Measurements from ENCODE around the gene PLB1.

Gene PLB1

DNA sequence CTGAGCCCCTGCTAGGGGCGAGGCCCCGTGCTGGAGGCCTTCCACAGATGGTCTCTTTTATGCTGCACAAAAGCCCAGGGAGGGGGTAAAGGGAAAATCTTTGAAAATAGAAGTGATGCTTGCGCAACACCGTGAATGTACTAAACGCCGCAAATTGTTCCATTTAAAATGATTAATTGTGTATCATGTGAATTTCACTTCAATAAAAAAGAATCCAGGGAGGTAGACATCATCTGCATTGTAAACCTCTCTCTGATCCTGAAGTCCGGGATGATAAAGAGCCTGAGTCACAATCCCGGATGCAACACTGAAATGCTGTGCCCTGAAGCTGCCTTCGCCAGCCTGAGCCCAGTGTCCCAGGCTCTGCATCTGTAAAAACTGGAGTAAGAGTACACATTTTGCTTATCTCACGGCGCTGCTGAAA, 148.1 kb downstream of the PLB1 start:
- DNase-seq (ENCODE audit: low read depth in 2 of 2, low spot score in 1 of 2): no peak

GRCh38 chr2:28644760-28645159, 148.9 kb downstream of the PLB1 start:
- no peak for DNase-seq (ENCODE audit: low read depth in 2 of 2, low spot score in 1 of 2)

DNA sequence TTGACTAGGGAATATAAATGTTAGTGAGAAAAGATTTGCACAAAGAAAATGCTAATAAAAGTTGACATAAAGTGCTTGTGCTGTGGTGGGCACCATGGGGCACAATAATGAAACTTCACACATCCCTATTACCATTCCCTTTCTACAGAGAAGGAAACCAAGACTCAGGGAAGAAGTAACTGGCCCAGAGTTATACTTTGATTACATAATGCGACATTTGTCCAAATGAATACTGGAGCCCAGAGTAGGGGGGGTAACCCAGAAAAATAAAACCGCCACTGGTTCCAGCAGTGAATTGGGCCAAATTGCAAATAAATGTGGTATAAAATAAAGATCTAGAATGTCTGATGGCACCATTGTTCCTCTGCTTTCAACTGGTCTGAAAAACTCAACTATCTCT, 149.7 kb downstream of the PLB1 start:
- DNase-seq (ENCODE audit: low read depth in 2 of 2, low spot score in 1 of 2): no peak

- DNase-seq (ENCODE audit: low read depth in 2 of 2, low spot score in 1 of 2): no peak
Observed at GRCh38 chr2:28647682-28648081, 151.8 kb downstream of the PLB1 start.

DNA sequence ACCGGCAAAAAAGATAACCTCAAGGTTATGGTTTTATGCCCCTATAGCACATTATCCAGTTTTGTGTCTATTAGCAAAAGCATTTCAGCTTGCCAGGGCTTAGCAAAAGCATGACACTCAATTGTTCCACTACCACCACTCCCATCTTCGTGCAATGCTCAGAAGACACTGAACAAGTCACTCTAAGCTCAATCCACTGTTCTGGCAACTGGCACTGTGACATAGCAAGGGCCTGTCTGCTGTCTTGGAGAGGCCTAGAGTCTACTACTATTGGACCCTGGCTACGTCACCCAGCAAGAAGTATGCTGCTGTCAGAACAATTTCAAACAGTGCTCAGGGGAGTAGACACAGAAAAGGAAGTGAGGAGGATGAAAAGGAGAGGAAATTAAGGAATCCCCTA, 152.3 kb downstream of the PLB1 start:
- DNase-seq (ENCODE audit: low read depth in 2 of 2, low spot score in 1 of 2): no peak

- no peak for DNase-seq (ENCODE audit: low read depth in 2 of 2, low spot score in 1 of 2)
Observed at GRCh38 chr2:28648671-28649395, 153.0 kb downstream of the PLB1 start.

GRCh38 chr2:28649481-28650265, 153.8 kb downstream of the PLB1 start:
- no peak for DNase-seq (ENCODE audit: low read depth in 2 of 2, low spot score in 1 of 2)

- DNase-seq (ENCODE audit: low read depth in 2 of 2, low spot score in 1 of 2): no peak
Observed at GRCh38 chr2:28650266-28650584, 154.4 kb downstream of the PLB1 start.

DNA sequence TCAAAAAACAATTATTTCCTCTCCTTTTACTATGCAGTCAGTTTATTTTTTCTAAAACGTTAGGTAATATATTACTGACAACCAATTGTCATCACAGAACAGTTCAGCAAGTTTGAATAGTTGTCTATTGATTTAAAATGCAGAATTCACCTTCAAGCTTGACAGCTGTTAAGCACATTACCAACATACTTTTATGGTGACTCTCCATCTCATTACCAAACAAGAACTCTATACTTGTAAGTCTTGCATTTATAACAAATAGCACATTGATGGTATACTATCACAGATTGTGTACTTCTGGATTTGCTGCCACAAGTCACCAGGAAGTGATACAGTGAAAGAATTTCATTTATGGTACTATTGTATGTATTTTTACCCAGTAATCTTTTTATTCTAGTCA, 156.4 kb downstream of the PLB1 start:
- no peak for DNase-seq (ENCODE audit: low read depth in 2 of 2, low spot score in 1 of 2)

DNA sequence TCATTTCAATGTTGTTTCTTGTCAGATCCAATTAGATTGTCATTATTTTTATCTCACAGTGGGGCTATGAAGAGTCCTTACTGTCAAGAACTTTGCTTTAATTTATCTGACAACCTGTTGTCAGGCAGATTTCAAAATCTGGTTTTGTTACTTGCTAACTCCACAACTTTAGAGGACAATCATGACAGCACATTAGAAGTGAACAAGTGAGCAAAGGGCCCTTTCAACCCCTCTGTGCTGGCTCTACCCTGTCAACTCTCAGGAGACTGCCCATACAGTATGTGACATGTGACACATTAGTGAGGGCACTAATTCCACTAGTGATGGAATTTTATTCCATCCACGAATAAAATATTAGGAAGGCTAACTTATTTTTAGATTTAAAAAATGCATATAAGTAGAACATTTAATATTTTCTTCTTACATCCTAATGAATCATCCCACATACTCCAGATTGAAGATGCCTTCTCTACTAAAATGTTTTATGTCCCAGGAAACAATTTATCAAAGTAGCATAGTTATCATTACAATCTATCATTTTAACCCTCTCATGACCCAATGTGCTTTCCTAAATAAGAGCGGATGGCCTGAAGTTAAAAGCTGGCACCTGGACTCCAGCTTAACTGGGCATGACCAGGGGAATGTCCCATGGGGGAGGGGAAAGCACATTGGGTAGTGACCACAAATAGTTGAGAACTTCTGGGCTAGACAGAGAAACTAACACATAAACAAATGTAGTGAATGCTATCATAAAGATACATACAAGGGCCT, 158.2 kb downstream of the PLB1 start:
- DNase-seq (ENCODE audit: low read depth in 2 of 2, low spot score in 1 of 2): no peak

DNA sequence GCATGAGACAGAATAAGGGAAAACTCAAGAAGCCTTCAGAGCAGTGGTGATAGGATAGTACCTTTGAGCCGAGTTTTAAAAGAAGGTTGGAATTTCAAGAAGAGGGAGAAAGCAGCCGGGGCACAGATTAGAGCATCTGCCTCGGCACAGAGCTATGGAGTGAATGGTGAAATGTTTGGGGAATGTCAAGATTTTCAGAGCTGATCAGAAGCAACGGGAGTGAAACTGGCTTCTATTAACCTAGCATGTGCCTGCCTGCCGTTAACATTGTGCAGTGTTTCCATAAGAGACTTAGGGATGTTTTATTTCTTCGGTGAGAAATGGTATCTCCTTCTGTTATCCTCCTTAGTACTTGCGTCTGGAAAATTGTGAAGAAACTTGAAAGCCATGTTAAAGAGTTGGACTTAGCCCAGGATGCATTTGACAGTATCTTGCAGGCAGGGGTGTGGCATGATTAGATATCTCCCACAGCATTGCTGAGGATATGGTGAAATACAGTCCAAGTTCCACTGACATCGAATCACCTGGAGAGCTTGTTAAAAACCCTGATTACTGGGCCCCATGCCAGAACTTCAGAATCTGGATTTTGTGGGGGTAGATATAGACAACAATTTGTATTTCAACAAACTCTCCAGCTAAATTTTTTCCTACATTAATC, 158.9 kb downstream of the PLB1 start:
- DNase-seq (ENCODE audit: low read depth in 2 of 2, low spot score in 1 of 2): no peak

DNA sequence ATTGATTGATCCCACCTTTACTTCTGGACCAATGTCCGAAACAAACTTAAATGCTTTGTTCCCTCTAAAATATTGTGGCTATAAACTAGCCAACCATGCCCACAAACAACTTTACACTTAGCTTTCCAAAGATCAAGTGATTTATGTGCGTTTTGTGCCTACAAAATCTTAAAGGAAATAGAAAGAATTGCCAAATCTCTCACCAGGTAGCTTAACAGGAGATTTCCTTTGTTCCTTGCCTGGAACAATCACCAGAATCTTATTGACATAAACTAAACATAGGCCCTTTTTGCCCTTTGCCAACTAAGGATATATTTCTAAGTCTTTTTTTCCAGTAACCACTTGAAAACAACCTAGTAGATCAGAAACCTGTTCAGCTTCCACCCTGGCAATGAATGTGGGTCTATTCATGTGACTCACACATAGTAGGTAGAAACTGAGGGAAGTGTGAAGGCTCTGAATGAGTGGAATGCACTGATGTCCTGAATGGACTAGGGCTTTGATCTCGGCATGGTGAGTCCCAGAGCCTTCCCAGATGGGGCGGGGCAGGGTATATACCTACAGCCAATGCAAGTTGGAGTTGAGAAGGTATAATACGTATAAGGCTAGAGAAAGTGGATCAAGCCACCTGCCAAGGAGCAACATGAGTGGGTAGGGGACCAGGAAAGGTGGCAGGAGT, 161.2 kb downstream of the PLB1 start:
- DNase-seq (ENCODE audit: low read depth in 2 of 2, low spot score in 1 of 2): no peak

DNA sequence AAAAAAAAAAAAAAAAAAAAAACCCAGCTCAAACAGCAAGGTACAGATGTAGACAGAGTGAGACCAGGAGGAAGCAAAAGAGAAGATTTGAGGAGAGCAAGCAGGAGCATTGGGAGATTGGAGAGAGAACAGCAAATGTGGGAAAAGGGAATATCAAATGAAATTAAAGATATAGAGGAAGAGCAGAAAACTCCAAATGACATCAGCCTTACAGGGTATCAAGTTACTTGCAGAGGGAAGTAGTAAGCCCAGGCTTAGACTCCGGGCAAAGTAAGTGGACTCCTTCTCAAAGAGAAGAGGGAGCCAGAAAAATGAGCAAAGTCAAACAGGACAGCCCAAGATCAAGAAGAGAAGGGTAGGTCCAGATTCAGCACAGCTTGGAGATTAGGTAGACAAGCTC, 162.5 kb downstream of the PLB1 start:
- DNase-seq (ENCODE audit: low read depth in 2 of 2, low spot score in 1 of 2): no peak

- DNase-seq (ENCODE audit: low read depth in 2 of 2, low spot score in 1 of 2): no peak
Observed at GRCh38 chr2:28659127-28659526, 163.3 kb downstream of the PLB1 start.

- no peak for DNase-seq (ENCODE audit: low read depth in 2 of 2, low spot score in 1 of 2)
Observed at GRCh38 chr2:28661589-28662001, 165.7 kb downstream of the PLB1 start.

- DNase-seq (ENCODE audit: low read depth in 2 of 2, low spot score in 1 of 2): no peak
Observed at GRCh38 chr2:28662044-28662443, 166.2 kb downstream of the PLB1 start.

- DNase-seq (ENCODE audit: low read depth in 2 of 2, low spot score in 1 of 2): no peak
Observed at GRCh38 chr2:28662468-28663181, 166.8 kb downstream of the PLB1 start.

DNA sequence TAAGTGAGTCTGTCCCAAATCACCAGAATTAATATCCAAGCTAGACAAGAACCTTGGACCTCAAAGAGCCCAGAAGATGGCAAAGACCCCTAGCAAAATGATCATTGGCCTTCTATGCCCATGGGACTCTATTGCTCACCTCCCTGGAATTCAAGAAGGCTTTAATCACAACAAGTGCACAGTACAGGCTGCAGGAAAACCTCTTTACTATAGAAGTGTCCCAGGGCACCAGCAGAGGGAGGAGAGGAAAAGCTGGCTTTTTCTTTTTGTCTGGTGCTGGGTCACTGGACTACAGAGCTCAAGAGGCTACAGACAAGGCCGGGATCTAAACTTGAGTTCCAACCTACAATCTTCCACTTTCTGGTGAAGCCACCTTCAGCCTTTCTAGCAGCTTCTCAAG, 167.5 kb downstream of the PLB1 start:
- no peak for DNase-seq (ENCODE audit: low read depth in 2 of 2, low spot score in 1 of 2)

DNA sequence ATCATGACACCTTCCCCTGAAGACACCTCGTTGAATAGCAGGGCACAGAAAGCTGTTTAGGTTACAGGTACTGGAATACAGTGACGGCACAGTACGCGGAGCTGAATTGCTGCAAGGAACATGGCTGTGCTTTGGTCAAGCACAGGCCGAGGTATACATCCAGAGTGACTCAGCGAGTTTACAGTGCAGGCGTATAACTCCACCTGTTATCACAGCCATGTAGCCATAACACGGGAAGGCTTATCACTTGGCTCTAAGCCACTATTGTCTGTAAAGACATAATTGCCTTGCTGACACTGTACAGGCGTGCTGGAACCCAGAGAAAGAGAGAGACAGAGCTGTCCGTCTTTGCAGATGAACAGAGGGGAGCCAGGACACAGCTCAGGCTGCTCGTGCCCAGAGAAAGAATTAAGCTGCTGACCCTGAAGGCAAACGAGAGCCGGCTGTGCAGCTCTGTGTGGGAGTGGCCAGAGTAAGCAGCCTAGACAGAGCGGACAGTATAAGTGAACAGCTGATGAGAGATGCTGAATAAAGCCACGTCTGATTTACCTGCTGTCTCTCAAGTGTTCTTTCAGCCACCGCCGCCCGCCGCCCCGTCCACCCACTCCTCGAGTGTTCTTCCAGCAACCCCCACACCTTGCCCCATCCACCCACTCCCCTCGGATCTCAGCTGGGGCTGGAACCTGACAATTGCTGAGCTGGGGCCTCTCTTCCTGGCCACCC, 168.4 kb downstream of the PLB1 start:
- DNase-seq (ENCODE audit: low read depth in 2 of 2, low spot score in 1 of 2): no peak

Measured in stimulated activated CD8-positive, alpha-beta memory T cell treated with anti-CD3 and anti-CD28 coated beads, Interleukin-4, amount 100 ng/mL, for 4 hours (primary cell).